GM18861 (cell line): Measurements from ENCODE around the gene NCKAP5.
A peak's percentile ranks its signal among the peaks of the same experiment; 100 is the strongest.

Experiments used
- ATAC-seq: cut with Tn5 transposase; IDR thresholded peaks from one replicate; pipeline ENCODE4 v1.9.1; 2021; ENCODE audit not compliant: unreplicated experiment

The NCKAP5 gene

DNA sequence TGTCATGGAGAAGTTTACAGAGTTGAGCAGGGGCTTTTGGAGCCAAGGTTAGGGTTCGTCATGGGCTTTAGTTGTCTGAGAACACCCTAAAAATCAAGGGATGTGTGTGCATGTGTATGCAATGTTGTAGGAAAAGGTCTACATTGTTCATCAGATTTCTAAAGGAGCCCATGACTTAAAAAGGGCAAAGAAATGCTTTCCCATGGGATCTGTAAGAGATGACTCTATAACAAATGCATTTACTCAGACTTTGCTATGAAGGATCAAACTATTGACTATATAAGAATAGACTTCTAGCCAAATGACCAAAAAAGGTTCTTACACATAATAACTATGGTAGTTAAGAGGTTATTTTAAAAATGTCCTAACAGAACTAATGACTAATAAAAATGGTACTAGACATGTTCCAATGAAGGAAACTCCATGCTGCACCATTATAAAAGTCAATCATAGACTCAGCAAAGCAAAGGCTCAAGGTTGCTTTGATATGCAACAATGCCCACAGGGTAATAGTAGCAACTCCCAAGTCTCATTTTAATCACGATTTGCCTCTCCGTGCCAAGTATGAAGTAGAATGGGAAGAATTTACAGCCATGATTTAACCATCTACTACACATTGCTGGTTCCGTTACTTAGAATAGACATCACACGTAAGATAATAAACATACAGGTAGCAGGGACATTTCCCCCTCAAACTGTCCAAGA is 158.5 kb downstream of the NCKAP5 start:
- ATAC-seq = no peak

DNA sequence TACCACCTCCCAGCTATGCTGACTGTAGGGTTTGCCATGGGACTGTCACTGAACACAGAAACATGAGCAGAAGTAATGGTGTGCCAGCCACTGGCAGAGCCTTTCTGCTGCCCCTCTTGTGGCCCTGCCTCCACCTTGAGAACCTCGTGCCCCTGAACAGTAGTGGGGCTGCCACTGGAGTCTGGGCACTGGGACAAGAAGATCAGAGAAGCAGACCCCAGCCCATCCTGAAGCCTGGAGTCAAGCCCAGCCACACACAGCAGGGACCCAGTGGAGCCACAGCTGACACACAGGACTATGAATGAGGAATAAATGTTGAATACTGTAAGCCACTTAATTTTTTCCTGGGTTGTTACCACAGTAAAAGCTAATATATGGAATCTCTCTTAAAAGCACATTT is 159.6 kb downstream of the NCKAP5 start:
- no peak for ATAC-seq

DNA sequence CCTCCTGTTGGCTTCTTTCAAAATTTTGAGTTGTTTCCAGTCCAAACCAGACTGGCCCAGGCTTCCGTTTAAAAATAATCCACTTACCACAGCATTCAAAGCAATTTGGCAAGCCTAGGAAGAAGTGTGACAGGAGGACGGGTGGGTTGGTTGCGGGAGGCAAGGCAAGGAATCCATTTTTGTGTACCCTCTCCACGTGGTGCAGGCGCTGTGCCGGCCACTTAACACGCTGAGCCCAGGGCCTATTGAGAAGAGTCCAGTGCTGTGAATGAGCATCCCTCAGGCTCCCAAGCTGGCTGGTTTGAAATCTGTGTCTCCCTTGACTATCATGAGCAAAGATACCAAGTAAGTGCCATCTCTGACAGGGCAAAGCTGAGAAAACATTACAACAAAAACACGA is 160.9 kb downstream of the NCKAP5 start:
- ATAC-seq = no peak

DNA sequence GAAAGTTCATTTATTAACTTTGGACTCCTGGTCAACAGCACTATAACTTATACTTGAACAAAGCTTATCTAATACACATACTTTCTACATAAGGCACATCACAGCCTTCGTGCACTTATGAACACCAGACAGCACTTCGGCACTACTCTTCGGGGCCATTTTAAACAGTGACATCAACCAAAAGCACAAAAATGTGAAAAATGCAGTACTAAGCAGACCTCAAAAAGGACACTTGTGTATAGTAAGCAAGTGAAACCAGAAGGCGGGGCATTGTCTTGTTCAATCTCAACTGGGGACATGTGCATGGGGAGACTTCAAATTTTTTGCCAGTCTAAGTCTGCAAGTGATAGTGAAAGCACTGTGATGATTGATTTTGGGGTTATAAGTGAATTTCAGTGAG is 163.0 kb downstream of the NCKAP5 start:
- ATAC-seq = no peak

DNA sequence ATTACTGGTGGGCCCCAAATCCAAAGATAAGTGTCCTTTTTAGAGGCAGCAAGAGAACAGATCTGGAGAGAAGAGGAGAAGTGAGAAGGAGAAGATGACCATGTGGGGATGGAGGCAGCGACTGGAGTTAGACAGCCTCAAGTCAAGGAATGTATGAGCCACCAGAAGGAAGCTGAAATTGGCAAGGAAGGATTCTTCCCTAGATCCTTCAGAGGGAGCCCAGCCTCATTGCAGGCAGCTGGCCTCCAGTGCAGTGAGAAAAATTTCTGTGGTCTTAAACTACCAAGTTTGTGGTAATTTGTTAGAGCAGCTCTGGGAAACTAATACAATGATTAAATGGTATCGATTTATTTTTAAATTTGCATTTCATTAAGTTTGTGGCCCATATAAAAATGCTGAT is 167.9 kb downstream of the NCKAP5 start:
- no peak for ATAC-seq

DNA sequence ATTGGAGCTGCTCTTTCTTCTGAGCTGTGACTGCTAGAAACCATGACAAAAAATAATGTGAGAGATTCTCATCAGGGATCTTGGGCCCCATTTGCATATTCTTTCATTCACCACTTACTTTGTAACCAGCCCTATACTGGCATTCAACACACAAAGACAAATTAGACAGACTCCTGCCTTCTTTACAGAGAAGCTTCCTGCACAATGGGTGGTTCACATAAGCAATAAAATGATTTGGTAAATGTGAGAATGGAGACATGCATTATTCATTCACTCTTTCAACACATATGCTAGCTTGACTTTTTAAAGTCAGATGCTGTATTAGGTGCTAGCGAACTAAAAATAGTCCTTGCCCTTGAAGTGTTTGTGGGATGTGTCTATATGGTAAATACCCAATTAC is 174.4 kb downstream of the NCKAP5 start:
- ATAC-seq = no peak

DNA sequence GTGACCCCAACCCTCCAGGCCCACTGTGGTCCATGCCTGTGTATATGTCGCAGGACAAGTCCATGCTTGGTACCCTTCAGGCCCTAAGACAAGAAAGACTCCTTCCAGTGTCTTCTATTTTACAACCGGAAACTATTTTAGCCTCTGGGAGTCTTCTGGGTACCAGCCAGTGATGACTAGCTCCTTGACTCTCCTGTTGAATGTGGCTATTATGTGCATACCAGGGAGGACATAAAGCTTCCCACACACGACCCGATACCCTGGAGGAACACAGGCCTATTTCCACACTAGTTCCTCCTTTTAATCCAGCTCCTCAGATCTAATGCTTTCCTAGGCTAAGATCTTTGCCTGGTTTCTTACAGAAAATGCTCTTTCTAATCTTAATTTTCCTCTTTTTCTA is 178.1 kb downstream of the NCKAP5 start:
- ATAC-seq = no peak

DNA sequence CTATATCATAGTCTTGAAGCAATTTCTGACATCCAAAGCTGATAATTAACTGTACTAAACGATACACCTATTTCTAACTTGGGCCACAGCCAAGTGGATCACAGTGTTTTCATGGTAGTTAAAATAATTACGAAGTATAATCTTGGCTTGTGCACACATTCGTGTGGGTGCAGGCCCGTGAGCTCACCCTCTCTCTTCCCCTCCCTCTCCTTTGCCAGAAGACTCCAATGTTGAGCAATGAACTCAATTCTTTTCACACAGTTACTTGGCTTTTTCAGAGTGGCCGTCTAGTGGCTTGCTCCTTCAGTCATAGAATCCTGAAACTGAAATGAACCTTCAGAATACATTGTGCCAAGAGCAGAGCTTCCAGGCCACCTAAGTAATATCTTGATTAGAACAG is 178.7 kb downstream of the NCKAP5 start:
- ATAC-seq = no peak

DNA sequence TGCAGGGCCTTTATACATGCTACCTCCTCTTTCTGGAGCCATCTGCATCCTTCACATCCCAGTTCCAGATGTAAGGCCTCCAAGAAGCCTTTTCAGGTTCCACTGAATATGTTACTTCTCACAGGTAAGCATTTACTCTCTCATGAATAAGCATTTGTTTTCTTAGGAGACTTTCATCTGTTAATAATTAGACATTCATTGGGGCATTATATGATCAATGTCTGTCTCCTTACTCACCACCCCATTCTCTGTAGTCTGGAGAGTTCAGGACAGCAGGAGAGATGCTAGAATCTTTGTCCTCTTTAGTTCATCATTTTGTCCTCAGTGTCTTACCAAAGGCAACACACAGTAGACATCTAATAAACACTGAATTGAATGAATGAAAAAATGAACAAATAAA is 185.7 kb downstream of the NCKAP5 start:
- ATAC-seq = no peak

DNA sequence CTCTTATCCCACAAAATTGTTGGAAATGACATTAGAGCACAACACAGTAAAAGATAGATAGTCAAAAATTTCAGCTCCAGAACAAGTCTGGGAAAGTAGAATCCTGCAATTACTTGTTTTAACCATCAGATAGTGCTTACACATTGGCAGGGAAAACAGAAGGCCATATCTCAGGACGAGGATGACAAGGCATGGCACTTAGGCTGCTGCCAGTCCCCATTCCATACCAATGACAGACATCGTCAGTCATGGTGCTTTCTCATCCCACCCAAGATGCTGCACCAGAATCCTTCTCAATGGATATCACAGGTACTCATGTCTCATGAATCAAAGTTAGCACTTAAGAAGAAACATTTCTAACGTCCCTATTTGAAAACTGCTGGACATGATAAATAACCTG is 187.3 kb downstream of the NCKAP5 start:
- no peak for ATAC-seq

DNA sequence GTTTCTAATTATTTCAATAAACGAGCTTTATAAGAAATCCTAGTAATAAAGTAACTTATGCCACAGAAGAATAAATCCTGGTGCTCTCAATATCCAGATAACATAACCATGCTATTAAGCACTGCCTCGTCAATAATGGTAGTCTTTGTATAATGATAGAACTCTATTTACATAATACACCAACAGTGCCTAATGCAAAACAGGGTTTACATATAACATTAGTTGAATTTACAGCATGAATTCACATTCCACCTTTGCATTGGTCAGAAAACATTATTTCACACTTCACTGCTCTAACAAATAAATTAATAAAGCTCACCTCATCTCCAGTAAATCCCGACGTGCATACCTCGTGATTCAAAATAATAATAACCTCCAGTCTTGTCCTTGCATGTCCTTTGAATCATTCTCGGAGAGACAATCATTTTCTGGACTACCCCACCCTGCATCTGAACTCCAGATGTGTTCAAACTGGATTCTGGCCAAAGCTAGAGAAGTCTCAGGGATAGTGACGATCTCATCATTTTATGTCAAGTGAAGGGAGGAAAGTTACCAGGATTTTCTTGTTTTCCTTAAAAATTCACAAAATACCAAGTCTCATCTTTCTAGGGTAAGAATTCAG is 189.2 kb downstream of the NCKAP5 start:
- no peak for ATAC-seq

DNA sequence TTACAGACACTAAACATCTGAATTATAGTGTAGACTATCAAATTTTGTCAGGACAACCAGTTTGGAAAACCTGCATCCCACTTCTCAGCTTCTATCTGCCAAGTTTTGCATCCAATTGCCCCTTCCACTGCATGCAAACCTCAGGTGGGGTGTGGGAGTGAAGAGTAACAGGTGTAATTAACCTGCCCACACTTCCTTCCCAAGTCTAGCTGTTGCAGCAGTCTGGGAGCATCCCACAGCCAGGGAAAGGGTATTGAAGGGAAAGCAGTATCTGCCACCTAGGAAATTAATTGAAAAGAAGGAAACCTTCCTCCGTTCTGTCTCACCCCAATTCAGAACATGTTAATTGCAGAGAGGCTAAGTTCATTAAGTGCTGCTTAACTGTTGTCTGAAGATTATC is 189.9 kb downstream of the NCKAP5 start:
- ATAC-seq = no peak

DNA sequence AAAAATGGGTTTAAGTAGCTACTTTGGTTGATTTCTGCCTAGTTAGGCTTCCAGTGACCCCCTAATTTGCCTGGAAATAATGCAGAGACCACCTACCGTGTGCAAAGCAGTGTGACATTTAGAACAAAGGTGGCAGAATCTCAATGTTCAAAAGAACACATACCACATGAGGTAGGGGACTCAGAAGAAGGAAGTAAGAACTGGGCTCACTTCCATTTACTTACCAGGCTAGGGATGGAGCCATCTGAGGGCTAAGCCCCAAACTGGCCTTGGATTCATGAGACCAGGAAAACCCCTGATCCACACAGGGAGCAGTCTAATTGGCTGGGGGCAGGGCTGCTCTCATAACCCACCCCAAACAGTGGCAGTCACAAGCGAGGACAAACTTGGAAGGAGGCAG is 190.7 kb downstream of the NCKAP5 start:
- ATAC-seq = no peak

DNA sequence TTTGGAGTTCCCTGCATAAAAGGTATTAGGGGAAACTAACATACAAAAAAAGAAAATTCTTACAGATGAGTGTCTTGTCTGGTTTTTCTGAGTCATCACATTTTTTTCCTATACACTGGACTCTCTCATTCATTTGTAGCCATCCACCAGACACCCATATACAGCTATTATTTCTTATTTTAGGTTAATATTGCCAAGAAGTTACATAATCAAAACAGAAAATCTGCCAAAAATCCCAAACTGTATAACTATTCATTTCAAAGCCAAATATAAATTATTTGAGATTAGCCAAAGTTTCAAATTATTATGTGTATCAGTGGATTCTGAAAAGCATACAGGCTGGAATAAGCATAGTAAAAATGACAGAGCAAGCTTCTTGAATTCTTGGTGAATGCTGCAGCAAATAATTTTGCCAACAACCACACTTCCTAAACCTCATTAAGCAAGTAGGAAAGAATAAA is 191.2 kb downstream of the NCKAP5 start:
- no peak for ATAC-seq

DNA sequence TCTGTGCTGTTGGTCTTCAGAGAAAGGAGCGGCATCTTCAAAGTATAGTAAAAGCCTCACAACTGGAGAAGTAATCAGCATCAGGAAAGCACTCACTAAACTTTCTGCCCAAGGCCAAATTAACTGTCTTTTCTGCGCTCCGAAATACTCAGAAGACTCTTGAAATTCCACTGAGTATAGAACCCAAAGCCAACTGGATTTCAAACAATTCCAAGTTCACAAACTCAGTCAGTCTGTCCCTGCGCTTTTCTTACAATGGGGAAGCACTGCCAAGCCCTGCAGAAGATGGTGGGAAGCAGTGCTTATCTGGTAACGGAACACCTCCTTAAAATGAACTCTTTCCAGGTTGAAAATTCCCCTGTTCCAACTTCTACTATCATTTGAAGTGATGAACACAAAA is 193.5 kb downstream of the NCKAP5 start:
- ATAC-seq = no peak

DNA sequence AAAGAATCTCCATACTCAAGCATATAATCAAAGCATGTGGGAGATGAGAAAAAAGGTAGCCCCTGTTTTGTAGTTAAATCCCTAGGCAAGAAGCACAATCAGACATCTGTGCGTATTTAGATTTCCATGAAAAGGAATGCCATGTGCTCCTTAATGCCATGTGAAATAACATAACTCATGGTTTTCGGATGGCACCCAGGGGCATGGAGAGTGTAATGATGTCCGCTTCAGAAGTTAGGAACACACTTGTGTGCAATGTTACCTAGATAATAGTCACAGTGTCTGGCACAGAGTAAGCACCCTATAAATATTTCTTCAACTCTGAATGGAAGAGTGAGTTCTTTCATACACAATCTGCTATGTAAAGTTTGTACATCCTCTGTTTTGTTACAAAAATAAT is 197.0 kb downstream of the NCKAP5 start:
- no peak for ATAC-seq

DNA sequence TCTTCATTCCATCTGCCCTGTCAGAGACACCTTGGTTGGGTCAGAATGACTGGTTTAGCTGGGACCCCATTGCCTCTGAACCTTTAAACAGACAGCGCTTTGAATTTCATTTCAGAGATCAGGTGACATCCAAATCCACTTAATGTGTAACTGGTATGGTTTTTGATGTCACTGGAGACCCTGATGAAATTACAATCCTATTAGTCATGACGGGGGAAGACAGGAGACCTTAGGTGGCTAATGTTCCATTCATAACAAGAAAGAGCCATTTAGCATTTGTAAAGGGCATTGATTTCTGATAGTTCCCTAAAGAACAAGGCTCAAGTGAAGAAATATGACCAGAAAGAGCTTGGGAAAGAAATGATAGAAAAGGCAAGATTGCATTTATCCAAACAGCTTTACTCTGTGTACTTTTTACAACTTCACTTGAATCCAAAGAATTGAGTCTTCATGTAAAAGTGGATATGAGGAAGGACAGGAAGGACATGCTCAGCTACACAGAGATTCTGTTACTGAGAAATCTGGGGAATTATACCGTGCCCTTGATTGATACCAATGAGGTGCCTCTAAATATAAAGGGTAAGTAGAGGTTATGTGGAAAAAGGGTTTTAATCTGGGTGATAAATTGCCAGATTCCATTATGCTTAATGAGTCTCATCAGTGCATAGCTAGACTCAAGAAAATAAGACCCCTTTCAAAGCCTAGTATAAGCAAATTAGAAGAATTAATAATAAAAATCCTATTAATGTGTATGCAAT is 198.2 kb downstream of the NCKAP5 start:
- no peak for ATAC-seq

DNA sequence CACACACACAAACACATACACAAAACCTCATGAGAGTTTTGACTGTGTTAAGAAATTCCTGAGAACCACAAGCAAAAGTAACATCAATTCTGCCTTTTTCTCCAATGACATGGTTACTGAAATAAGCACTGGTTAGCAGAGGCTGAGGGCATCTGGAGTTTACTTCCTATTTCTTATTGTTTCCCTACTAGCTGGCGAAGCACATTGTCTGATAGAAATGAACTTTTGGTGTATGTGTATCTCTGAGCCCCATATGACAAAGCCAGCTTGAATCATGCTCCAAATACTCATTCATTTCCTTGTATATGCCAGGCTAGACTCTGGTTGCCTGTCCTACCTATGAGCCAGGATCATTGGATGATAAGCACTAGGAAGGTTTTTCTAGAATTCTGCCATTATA is 203.1 kb downstream of the NCKAP5 start:
- no peak for ATAC-seq

DNA sequence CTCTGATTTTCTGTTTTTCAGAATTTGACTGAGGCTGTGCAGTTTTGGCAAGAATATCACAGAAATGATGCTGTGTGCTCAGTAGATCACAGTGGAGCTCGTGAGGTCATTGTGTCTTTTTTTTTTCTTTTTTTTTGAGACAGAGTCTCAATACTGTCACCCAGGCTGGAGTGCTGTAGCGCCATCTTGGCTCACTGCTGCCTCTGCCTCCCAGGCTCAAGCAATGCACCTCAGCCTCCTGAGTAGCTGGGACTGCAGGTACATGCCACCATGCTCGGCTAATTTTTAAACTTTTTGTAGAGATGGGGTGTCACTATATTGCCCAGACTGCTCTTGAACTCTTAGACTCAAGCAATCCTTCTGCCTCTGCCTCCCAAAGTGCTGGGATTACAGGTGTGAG is 203.6 kb downstream of the NCKAP5 start:
- no peak for ATAC-seq

DNA sequence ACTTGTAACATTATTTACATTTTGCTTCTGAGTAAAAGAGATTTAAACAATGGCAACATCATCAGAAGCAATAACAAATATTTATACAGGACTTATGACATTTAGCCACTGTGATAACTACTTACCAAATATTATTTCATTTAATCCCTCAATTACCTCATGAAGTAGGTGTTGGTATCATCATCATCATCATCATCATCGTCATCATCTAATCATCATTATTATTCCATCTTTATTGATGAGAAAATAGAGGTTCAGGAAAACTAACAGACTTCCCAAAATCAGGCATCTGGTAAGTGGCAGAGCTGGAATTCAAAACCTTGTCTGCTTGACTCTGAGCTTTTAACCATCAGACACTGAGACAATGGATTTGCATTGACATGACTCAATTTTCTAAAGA is 204.4 kb downstream of the NCKAP5 start:
- no peak for ATAC-seq

DNA sequence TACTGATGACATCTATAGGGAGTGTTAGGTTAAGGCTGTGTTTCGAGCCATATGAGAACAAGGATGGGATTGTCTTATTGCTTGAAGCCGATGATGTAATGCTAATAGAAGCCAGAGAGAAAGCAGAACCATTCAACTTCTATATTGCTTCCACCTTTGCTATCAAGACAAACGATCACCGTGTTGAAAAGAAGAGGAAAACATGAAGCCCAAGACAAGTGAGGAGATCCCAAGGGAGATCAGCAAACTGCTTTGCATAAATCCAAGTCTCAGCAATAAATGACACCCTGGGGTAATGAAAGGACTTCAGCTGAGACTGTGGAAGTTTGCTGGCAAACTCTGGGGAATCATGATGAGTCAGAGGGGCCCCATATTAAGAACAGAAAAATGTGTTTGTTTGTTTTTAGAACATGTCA is 206.2 kb downstream of the NCKAP5 start:
- no peak for ATAC-seq

DNA sequence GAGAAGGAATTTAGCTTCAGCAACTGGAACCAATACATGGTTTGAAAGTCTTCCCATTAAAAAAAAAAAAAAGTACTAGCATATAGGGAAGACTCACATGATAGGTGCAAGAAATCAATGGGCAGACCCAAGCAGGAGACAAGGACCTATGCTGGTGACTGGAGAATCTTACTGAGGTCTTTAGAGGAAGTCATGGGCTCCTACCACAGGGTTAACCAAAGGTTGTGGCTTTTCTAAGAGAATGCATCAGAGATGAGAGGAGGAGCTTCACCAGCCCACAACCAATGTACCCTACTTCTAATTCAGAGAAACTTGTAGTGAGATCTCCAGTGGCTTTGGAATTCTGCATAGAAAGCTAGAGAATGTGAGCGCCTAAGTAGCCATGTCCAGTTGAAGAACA is 207.4 kb downstream of the NCKAP5 start:
- ATAC-seq = peak; percentile 85
